OCI-LY7 (cell line): ENCODE data around the gene APCDD1.
A peak's percentile ranks its signal among the peaks of the same experiment; 100 is the strongest.

ENCODE experiments used
- CTCF ChIP-seq: fragments of 200-600 bp; sonication (generic); conservative IDR thresholded peaks from 2 replicates; pipeline ENCODE4 v1.5.1; 2014; ENCODE audit warnings: mild to moderate bottlenecking, antibody characterized with exemption, low read length, moderate library complexity, mixed read lengths
- EZH2phosphoT487 ChIP-seq: fragments of 200-600 bp; sonication (generic); IDR thresholded peaks from 2 replicates; pipeline ENCODE4 v1.6.1; 2018; ENCODE audit warnings: low read depth, borderline replicate concordance, mild to moderate bottlenecking, mixed run types, antibody characterized with exemption, low read length, moderate library complexity, mixed read lengths

GRCh38 chr18:10518595-10519255, 64.3 kb downstream of the APCDD1 start:
- TF ChIP-seq CTCF: 0 out of 2 replicates have a peak, but pooled peaks have one; percentile 18
- no peak for TF ChIP-seq EZH2phosphoT487
